Progenitor cell of endocrine pancreas (in vitro differentiated cells): Measurements from ENCODE around the gene THG1L. TPM values are rescaled to one million over a fixed set of nuclear protein-coding genes. Genes with fewer than 3 reads are reported as not detected.

Experiments used
- DNase-seq: peaks from one replicate; pipeline ENCODE4 v3.0.0; 2021; ENCODE audit warnings: low spot score; ENCODE audit not compliant: unreplicated experiment
- H3K27ac Mint-ChIP-seq: 2 replicates; pipeline ENCODE4 v1.8.0; 2021; ENCODE audit warnings: mild to moderate bottlenecking, moderate library complexity, mixed read lengths
- H3K27me3 Mint-ChIP-seq: 2 replicates; pipeline ENCODE4 v1.8.0; 2021; ENCODE audit warnings: mixed read lengths
- H3K36me3 Mint-ChIP-seq: 2 replicates; pipeline ENCODE4 v1.8.0; 2022; ENCODE audit warnings: mixed read lengths; ENCODE audit not compliant: insufficient read depth
- H3K4me1 Mint-ChIP-seq: 2 replicates; pipeline ENCODE4 v1.8.0; 2021; ENCODE audit warnings: low read depth, mixed read lengths
- H3K4me3 Mint-ChIP-seq: 2 replicates; pipeline ENCODE4 v1.8.0; 2021; ENCODE audit warnings: low read depth, mild to moderate bottlenecking, moderate library complexity, mixed read lengths
- H3K9me3 Mint-ChIP-seq: 2 replicates; pipeline ENCODE4 v1.8.0; 2021; ENCODE audit warnings: low read depth, mixed read lengths
- total RNA-seq: library from RNA; stranded (reverse); gene quantifications from 2 replicates; pipeline ENCODE4 v1.2.1, GENCODE V29; 2021
- TF ChIP-seq, protein P1 (sequence below): fragments of 200-600 bp; sonication (generic); IDR thresholded peaks from one replicate; pipeline ENCODE4 v1.5.0; 2021; ENCODE audit warnings: antibody characterized with exemption, mild to moderate bottlenecking; ENCODE audit not compliant: unreplicated experiment

Gene THG1L
- total RNA-seq, 1 donor from 2014 or later: 13.2 TPM

DNA sequence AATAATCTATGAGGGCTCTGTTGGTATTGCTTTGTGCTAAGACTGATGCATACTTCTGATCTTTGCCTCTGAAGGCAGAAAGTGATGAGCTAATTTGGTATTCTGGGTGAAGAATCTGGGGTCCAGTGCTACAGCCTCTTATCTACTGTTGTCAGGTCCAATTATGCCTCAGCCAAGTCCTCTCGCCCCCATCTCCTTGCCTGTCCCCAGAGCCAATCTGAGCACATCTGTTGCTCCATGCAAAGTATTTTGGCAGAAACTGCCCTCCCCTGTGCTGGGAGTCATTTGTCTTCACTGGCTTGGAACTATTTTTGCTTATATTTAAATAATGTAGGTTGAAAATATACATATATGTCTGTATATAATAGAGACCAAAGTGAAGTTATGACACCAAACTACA is 35.7 kb downstream of the THG1L start:
- DNase-seq: no peak
- TF ChIP-seq, protein P1, sequence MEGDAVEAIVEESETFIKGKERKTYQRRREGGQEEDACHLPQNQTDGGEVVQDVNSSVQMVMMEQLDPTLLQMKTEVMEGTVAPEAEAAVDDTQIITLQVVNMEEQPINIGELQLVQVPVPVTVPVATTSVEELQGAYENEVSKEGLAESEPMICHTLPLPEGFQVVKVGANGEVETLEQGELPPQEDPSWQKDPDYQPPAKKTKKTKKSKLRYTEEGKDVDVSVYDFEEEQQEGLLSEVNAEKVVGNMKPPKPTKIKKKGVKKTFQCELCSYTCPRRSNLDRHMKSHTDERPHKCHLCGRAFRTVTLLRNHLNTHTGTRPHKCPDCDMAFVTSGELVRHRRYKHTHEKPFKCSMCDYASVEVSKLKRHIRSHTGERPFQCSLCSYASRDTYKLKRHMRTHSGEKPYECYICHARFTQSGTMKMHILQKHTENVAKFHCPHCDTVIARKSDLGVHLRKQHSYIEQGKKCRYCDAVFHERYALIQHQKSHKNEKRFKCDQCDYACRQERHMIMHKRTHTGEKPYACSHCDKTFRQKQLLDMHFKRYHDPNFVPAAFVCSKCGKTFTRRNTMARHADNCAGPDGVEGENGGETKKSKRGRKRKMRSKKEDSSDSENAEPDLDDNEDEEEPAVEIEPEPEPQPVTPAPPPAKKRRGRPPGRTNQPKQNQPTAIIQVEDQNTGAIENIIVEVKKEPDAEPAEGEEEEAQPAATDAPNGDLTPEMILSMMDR: no peak
- Mint-ChIP-seq H3K27ac (no peak overlapping the region), H3K27me3 (no peaks in the 10 kb centered on the region), H3K4me3 (no peak overlapping the region), H3K9me3 (no peaks in the 10 kb centered on the region), H3K36me3 (no peaks in the 10 kb centered on the region), H3K4me1 (no peaks in the 10 kb centered on the region)

DNA sequence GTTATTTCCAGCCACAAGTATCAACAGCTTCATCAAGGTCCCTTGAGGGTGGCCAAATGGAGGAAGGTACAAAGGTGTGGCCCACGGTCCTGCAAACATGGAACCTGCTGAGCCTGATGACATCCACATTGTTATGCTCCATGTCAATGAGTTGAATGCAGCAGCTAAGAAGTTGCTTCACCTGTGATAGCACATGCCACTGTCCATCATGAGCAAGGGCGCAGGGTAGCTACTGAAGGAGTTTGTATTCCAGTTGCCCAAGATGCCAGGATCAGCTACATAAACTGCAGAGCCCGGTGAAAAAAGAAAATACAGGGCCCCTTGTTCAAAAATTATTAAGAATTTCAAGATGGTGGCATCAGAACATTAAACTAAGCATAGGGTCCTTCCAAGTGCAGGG is 36.5 kb downstream of the THG1L start:
- H3K27me3 Mint-ChIP-seq: no peaks in the 10 kb centered on the region
- H3K4me1 Mint-ChIP-seq: no peaks in the 10 kb centered on the region
- H3K9me3 Mint-ChIP-seq: no peaks in the 10 kb centered on the region
- H3K27ac Mint-ChIP-seq: no peak overlapping the region
- TF ChIP-seq, protein P1: no peak
- no peak for DNase-seq
- no peak overlapping the region for H3K4me3 Mint-ChIP-seq
- H3K36me3 Mint-ChIP-seq: no peaks in the 10 kb centered on the region

DNA sequence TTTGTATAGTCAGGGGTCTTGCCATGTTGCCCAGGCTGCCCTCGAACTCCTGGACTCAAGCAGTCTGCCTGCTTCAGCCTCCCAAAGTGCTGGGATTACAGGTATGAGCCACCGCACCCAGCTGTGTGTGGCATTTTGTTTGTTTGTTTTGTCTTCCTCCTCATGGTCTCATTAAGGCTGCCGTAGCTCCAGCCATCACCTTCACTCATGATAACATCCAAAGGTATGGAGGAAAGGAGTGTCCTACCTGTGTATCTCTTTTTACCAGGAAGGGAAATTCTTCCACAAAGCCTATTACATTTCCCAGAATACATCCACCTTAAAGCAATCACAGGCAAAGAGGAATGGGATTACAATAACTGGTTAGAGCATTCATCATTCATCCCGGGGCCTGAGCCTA is 39.4 kb downstream of the THG1L start:
- Mint-ChIP-seq H3K27ac (no peak overlapping the region), H3K9me3 (no peaks in the 10 kb centered on the region), H3K36me3 (no peaks in the 10 kb centered on the region), H3K27me3 (no peaks in the 10 kb centered on the region), H3K4me1 (no peaks in the 10 kb centered on the region), H3K4me3 (no peak overlapping the region)
- TF ChIP-seq, protein P1: no peak
- DNase-seq: no peak

DNA sequence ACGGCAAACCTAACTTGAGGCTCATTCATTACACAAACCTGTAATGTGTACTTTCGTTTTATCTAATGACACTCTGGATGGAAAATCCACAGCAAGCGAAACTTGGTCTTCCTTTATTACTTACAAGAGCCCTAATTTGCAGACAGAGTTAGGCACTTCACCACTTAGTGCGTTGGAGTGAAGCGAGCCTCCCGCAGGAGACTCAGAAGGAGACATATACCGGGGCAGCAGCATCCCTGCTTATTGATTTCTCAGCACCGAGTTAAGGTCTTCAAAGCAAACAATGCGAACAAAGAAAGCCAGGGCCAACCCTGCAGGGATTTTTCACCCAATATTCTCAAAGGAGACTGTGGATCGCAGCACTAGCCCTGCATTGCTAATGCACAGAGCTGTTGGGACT is 40.9 kb downstream of the THG1L start:
- no peak overlapping the region for H3K4me3 Mint-ChIP-seq
- H3K9me3 Mint-ChIP-seq: no peaks in the 10 kb centered on the region
- H3K27ac Mint-ChIP-seq: no peak overlapping the region
- TF ChIP-seq, protein P1: no peak
- DNase-seq: no peak
- H3K4me1 Mint-ChIP-seq: no peaks in the 10 kb centered on the region
- H3K36me3 Mint-ChIP-seq: no peaks in the 10 kb centered on the region
- H3K27me3 Mint-ChIP-seq: no peaks in the 10 kb centered on the region

DNA sequence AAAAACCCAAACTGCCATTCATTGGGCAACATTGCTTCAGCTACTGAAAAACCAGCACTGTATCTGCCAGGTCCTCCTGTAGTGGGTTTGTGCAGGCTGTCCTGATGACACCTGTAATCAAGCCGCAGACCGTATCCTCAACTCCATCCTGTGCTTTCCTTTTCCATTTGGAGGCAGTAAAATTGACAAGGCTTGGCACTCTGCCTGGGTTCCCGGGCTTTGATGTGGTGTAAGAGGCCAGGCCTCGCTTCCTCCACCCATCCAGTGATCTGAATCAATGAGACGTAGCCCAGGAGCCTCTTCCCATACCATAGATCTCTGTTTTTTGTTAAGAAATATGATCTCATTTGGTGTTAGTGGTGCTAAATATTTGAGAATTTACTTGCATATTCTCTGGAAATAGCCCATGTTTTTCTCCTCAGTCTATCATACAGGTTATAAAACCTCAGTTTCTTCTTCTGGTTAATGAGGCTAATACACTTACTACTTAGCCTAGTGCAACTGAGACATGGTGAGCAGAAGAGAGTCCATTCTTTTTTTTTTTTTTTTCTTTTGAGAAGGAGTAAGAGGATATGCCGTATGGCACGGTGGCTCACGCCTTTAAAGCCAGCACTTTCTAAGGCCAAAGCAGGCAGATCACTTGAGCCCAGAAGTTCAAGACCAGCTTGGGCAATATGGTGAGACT is 47.0 kb downstream of the THG1L start:
- H3K27ac Mint-ChIP-seq: no peak overlapping the region
- H3K27me3 Mint-ChIP-seq: no peaks in the 10 kb centered on the region
- H3K4me3 Mint-ChIP-seq: no peak overlapping the region
- TF ChIP-seq, protein P1: no peak
- H3K4me1 Mint-ChIP-seq: no peaks in the 10 kb centered on the region
- H3K9me3 Mint-ChIP-seq: no peaks in the 10 kb centered on the region
- no peak for DNase-seq
- H3K36me3 Mint-ChIP-seq: no peaks in the 10 kb centered on the region
